HG02642 (cell line): ENCODE data around the gene RGS10.
"Not testable (repeated sequence)": the region's sequence is repeated elsewhere in the genome, so short reads cannot be mapped to it uniquely, and the experiment has no call there.

Source experiments
- ATAC-seq: cut with Tn5 transposase; IDR thresholded peaks from one replicate; pipeline ENCODE4 v1.9.1; 2021; ENCODE audit warnings: mild to moderate bottlenecking; ENCODE audit not compliant: unreplicated experiment, poor library complexity

RGS10 gene

GRCh38 chr10:119477444-119477843 is 65.1 kb downstream of the RGS10 start:
- peak; percentile 71 for ATAC-seq

- no peak for ATAC-seq
Observed at GRCh38 chr10:119474606-119475005, 67.9 kb downstream of the RGS10 start.

GRCh38 chr10:119473771-119474170 is 68.7 kb downstream of the RGS10 start:
- no peak for ATAC-seq

GRCh38 chr10:119470920-119471702 is 71.4 kb downstream of the RGS10 start:
- ATAC-seq, result no peak

- no peak for ATAC-seq
Observed at GRCh38 chr10:119469846-119470245, 72.7 kb downstream of the RGS10 start.

- no peak for ATAC-seq
Observed at GRCh38 chr10:119469325-119469707, 73.2 kb downstream of the RGS10 start.

GRCh38 chr10:119468542-119469324 is 73.8 kb downstream of the RGS10 start:
- no peak for ATAC-seq

- ATAC-seq, result no peak
Observed at GRCh38 chr10:119466655-119467054, 75.9 kb downstream of the RGS10 start.

GRCh38 chr10:119466076-119466475 is 76.4 kb downstream of the RGS10 start:
- no peak for ATAC-seq

- no peak for ATAC-seq
Observed at GRCh38 chr10:119465085-119465484, 77.4 kb downstream of the RGS10 start.

GRCh38 chr10:119463195-119463594 is 79.3 kb downstream of the RGS10 start:
- not testable (repeated sequence) for ATAC-seq

- no peak for ATAC-seq
Observed at GRCh38 chr10:119462773-119463172, 79.7 kb downstream of the RGS10 start.

GRCh38 chr10:119461923-119462322 is 80.6 kb downstream of the RGS10 start:
- no peak for ATAC-seq

- ATAC-seq, result peak; percentile 49
Observed at GRCh38 chr10:119461380-119461779, 81.1 kb downstream of the RGS10 start.

- no peak for ATAC-seq
Observed at GRCh38 chr10:119460369-119461195, 81.9 kb downstream of the RGS10 start.

- no peak for ATAC-seq
Observed at GRCh38 chr10:119459681-119460340, 82.7 kb downstream of the RGS10 start.

GRCh38 chr10:119457966-119458766 is 84.4 kb downstream of the RGS10 start:
- ATAC-seq, result no peak

GRCh38 chr10:119456435-119456810 is 86.1 kb downstream of the RGS10 start:
- ATAC-seq, result no peak

GRCh38 chr10:119455609-119456434 is 86.7 kb downstream of the RGS10 start:
- no peak for ATAC-seq
